ENCODE data around the gene DHX15.

Gene DHX15

GRCh38 chr4:24521544-24521943, 62.8 kb downstream of the DHX15 start:
- DNase-seq (ENCODE audit: low read depth), result no peak
- H3K4me3 ChIP-seq (ENCODE audit: control insufficient read depth, low read depth, low read length), result no peak overlapping the region
- no peak for TF ChIP-seq CTCF (IDR thresholded peaks at IDR 0.05; ENCODE audit: control insufficient read depth, insufficient read depth, low read depth, low read length, missing control alignments)

GRCh38 chr4:24519649-24520048, 64.7 kb downstream of the DHX15 start:
- H3K4me3 ChIP-seq (ENCODE audit: control insufficient read depth, low read depth, low read length), result no peak overlapping the region
- DNase-seq (ENCODE audit: low read depth), result no peak
- no peak for TF ChIP-seq CTCF (IDR thresholded peaks at IDR 0.05; ENCODE audit: control insufficient read depth, insufficient read depth, low read depth, low read length, missing control alignments)

GRCh38 chr4:24517676-24518075, 66.7 kb downstream of the DHX15 start:
- TF ChIP-seq CTCF (IDR thresholded peaks at IDR 0.05; ENCODE audit: control insufficient read depth, insufficient read depth, low read depth, low read length, missing control alignments), result no peak
- no peak overlapping the region for H3K4me3 ChIP-seq (ENCODE audit: control insufficient read depth, low read depth, low read length)
- DNase-seq (ENCODE audit: low read depth), result no peak

- no peak for DNase-seq (ENCODE audit: low read depth)
- no peak for TF ChIP-seq CTCF (IDR thresholded peaks at IDR 0.05; ENCODE audit: control insufficient read depth, insufficient read depth, low read depth, low read length, missing control alignments)
- H3K4me3 ChIP-seq (ENCODE audit: control insufficient read depth, low read depth, low read length), result no peak overlapping the region
Observed at GRCh38 chr4:24516926-24517325, 67.4 kb downstream of the DHX15 start.

GRCh38 chr4:24515698-24516097, 68.7 kb downstream of the DHX15 start:
- no peak overlapping the region for H3K4me3 ChIP-seq (ENCODE audit: control insufficient read depth, low read depth, low read length)
- no peak for DNase-seq (ENCODE audit: low read depth)
- no peak for TF ChIP-seq CTCF (IDR thresholded peaks at IDR 0.05; ENCODE audit: control insufficient read depth, insufficient read depth, low read depth, low read length, missing control alignments)

- TF ChIP-seq CTCF (IDR thresholded peaks at IDR 0.05; ENCODE audit: control insufficient read depth, insufficient read depth, low read depth, low read length, missing control alignments), result peak; percentile 21
- DNase-seq (ENCODE audit: low read depth), result no peak
- H3K4me3 ChIP-seq (ENCODE audit: control insufficient read depth, low read depth, low read length), result no peak overlapping the region
Observed at GRCh38 chr4:24514808-24515207, 69.5 kb downstream of the DHX15 start.

GRCh38 chr4:24513718-24514117, 70.6 kb downstream of the DHX15 start:
- no peak for DNase-seq (ENCODE audit: low read depth)
- no peak for TF ChIP-seq CTCF (IDR thresholded peaks at IDR 0.05; ENCODE audit: control insufficient read depth, insufficient read depth, low read depth, low read length, missing control alignments)
- no peak overlapping the region for H3K4me3 ChIP-seq (ENCODE audit: control insufficient read depth, low read depth, low read length)

All from AG09309 (cell line).